Upper lobe of left lung (tissue), 4 donors: ENCODE measurements around the gene CARTPT.

ENCODE experiments used
- CTCF ChIP-seq, 6 experiments: fragments of 450-650 bp in 4 of 6; fragments of 200-600 bp in 2 of 6; sonication (generic) in 2 of 6; IDR thresholded peaks; one replicate each; pipeline ENCODE4 v1.5.1; 2016 to 2019; ENCODE audit warnings: antibody characterized with exemption in 6 of 6
- POLR2A ChIP-seq, 4 donors: fragments of 450-650 bp; IDR thresholded peaks; one replicate each; pipeline ENCODE4 v1.5.1; 2016 to 2017; ENCODE audit warnings: antibody characterized with exemption in 4 of 4, mild to moderate bottlenecking in 2 of 4

GRCh38 chr5:71732011-71732410 lies 12.9 kb downstream of the CARTPT start:
- TF ChIP-seq POLR2A (IDR thresholded peaks at IDR 0.05) = no peak
- TF ChIP-seq CTCF (IDR thresholded peaks at IDR 0.05) = no peak
